GM18870 (cell line): ENCODE results near the gene TXLNA.

Experiments
- ATAC-seq: cut with Tn5 transposase; IDR thresholded peaks from one replicate; pipeline ENCODE4 v1.9.1; 2021; ENCODE audit warnings: moderate library complexity; ENCODE audit not compliant: unreplicated experiment

Gene TXLNA

DNA sequence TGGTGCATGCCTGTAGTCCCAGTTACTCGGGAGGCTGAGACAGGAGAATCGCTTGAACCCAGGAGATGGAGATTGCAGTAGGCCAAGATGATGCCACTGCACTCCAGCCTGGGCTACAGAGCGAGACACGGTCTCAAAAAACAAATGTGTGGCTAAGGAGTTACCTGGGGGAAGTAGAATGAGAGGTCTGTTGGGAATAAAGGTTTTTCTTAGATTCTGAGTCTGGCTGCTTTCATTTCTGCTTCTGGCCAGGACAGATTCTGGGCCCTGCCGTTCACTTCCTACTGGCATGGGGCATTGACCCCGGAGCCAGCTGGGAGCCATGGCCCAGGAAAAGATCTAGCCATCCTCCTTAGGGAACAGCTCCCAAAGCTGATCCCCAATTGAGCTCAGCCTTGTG, 29.0 kb downstream of the TXLNA start:
- no peak for ATAC-seq

DNA sequence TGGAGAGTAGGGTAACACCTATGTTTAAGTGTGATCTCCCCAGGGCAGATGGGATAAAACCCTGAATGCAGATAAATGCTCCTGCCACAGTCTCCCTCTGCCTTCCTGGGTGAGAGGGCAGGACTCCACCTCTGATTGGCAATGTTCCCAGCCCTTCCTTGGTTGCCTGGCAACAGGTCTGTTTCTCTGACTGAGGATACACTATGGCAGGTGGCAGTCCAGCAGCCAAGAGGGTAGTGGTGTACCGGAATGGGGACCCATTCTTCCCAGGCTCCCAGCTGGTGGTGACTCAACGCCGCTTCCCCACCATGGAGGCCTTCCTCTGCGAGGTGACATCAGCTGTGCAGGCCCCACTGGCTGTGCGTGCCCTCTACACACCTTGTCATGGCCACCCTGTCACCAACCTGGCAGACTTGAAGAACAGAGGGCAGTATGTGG, 29.4 kb downstream of the TXLNA start, which contains the start of gene DCDC2B:
Gene DCDC2B, plus strand, starts transcription at position 199 of the 438 bp plus-strand sequence. Its CDS starts 5 bp downstream, at position 204.
- no peak for ATAC-seq

DNA sequence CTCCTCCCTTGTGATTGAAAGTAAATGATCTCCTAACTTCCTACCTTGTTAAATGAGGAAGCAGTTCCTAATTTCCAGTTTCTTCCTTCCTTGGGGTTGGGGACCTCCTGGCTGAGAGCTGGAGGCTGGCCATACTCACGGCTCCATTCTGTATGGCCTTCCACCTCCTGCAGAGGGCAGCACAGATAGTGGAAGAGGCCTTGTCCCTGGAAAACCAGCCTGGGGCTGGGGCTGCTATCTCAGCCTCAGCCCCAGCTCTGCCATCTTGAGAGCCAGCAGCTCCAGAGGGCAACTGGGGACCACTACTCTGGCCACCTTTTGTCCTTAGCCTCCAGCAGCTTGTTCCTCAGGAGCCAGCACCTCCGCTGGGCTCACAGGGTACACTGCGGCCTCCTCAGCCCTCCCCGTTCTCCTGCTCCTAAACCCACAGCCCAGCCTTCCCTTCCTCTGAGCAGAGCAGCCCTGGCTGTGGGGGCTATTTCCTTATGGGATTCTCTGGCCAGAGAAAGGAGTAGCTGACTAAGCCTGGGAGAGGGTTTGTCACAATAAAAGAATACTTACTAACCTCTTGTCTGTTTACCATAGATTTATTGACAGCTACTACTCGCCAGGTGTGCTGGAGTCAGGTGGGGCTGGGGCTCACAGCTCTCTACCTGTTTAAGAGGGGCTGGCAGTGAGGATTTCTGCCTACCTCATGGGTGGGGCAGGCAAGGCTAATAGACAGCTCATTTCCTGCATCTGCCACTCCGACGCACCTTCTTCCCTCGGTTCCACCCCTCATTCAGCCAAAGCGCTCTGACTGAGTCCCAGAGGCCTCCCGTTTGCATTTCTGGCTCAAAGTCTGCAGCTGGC, 36.4 kb downstream of the TXLNA start:
- ATAC-seq, result no peak

DNA sequence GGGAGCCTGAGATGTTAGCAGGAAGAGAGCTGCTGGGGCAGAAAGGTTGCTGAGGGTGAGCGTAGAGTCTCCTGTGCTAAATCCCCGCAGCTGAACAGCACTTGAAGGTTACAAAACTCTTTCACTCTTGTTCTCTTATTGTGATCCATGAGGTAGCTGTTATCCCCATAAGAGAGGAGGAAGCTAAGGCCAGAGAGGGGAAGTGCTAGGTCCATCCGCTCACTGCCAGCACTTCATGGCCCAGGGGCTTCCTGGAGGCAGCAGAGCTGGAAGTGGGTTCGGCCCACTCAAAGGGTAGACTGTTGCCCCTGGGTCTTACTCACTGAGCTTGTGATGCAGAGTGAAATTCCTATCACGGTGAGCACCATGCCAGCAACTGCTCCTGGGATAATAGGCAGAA, 37.1 kb downstream of the TXLNA start:
- no peak for ATAC-seq

DNA sequence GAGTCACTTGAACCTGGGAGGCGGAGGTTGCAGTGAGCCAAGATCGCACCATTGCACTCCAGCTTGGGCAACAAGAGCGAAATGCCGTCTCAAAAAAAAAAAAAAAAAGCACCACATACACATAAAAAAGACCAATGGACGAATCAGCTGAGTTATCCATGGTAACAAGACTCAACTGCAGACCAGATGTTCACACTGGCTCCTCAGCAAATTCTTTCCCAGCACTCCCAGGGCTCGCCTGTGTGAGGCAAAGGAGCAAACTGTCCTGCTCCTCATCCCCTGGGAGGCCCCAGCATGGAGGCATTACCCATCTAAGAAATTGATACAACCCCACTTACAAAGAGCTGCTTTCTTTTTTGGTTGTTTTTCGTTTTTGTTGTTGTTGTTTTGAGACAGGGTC, 39.5 kb downstream of the TXLNA start:
- no peak for ATAC-seq

DNA sequence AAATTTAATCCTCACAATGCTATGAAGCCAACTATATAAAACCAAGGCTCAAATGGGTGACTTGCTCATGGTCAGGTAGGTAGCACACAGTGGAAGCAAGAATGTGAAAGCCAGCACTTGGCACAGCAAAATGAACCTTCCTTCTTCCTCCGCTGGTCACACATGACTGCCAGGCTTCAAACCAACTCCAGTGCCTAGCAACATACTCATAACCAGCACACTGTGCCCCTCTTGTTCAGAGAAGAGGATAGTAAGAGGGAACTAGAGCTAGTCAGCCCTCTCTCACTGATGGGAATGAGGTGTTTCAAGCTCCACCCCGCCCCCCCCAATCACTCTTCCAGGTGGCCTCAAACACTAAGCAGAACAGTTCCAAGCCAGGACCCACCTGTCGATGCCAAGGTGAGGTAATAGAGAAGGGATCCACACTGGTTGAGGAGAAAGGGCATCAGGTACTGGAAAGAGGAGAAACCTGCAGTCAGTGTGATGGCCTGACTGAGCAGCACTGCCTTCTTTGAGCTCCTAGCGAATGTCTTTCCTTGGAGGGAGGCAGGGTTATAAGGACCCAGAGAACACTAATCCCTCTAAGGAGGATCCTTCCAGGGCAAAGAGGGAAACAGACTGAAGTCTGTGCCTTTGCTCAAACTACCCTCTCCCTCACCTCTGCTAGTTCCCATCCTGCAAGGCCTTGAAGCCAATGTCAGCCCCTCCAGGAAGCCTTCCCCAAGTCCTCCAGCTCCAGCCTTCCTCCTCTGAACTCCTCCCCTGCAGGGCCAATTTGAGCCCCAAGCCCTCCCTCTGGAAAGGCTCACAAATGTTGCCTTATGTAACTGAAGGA, 41.5 kb downstream of the TXLNA start:
- no peak for ATAC-seq

DNA sequence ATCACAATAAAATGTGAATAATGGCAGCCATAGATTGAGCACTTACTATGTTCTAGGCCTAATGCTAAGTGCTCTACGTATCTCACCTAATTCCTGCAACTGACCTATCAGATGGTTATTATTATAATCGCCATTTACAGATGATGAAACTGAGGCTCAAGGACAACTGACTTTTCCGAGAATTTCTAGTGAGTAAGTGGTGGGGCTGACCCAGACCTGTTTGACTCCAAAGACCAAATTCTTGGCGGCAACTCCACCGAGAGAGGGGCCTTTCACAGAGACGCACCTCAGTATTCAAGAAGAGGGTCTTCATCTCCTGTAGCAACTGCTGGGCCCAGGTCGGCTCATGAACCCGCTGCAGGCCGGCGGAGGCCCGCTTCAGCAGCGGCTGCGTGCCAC, 42.1 kb downstream of the TXLNA start:
- ATAC-seq, result no peak

DNA sequence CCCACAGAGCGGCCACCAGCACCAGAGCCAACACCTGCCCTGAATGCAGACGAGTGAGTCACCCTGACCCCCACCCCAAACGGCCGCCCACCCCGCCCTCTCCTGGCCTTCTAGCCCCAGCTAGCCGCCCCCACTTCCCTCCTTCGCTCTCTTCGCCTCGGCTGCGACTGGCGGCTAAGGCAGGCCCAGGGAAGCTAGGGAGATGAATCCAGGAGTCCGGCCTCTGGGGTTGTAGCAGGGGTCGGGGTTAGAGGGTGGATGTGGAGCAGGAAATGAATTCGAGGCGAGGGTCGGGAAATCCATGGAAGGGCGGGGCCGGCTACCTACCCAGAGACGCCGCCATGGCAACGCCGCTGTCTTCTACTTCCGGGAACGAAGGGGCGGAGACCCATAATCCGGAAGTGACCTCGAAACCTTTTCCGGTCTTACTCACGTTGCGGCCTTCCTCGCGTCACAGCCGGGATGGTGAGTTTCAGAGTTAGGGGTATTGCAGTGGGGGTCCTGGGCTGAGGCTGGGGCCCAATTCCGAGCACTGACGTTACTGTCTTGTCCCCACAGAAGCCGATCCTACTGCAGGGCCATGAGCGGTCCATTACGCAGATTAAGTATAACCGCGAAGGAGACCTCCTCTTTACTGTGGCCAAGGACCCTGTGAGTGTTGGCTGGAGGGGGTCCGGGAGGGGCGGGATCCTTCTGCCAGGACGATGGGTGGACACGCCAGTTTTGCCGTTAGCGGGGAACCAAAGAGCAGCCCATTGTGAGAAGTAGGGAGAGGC, 42.7 kb downstream of the TXLNA start, which contains the start of the genes EIF3I and TMEM234:
Gene EIF3I, plus strand, starts transcription at position 428 of the 776 bp plus-strand sequence. Its CDS starts 35 bp downstream, at position 463.
Gene TMEM234, minus strand, starts transcription at position 374 of the 776 bp plus-strand sequence. Its CDS starts 31 bp downstream, at position 343.
- ATAC-seq, result peak; percentile 83

DNA sequence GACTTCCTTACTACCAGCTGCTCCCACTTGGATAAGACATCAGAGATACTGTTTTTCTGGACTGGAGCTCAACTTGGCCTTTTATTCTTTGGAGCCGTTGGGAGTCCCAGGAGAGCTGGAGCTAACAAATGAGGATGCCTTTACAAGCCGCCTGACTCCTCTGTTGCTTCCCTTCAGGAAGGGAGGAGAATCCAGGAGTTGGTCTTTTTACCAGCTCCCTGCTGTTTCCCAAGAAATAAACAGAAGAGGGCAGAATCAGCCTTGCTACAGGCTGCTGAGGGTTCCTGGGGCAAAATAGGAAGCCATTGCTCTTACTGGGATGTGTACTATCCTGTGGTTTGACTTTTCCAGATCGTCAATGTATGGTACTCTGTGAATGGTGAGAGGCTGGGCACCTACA, 44.2 kb downstream of the TXLNA start:
- ATAC-seq, result no peak

DNA sequence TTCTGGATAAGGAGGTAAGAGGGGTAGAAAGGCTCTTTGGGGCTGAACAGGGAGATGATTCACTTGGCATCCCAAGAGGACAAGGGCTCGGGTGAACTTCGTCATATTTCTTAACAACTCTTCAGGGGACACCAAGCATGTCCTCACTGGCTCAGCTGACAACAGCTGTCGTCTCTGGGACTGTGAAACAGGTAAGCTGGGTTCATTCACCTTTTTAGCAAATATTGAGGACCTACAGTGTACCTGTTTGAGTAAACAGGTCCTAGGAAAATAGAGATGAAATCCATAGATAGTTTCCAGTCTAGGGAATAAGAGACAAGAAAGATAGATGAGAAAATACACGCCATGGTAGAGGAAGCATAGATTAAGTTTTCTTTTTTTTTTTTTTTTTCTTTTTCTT, 44.8 kb downstream of the TXLNA start:
- no peak for ATAC-seq

DNA sequence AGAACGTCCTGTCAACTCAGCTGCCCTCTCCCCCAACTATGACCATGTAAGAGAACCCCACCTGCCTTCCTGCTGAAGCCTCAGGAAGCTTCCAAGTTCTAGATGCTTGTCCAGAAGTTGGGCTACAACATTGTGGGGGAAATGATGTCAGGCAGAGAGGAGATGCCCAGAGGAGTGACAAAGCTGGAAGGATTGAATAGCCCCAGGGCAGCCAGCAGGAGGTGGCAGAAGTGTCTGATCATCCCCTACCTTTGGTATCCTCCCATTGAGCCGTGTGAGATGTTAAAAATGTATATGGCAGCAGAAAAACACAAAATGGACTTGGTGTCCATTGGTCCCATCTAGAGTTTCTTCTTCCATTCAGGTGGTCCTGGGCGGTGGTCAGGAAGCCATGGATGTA, 49.3 kb downstream of the TXLNA start:
- no peak for ATAC-seq

DNA sequence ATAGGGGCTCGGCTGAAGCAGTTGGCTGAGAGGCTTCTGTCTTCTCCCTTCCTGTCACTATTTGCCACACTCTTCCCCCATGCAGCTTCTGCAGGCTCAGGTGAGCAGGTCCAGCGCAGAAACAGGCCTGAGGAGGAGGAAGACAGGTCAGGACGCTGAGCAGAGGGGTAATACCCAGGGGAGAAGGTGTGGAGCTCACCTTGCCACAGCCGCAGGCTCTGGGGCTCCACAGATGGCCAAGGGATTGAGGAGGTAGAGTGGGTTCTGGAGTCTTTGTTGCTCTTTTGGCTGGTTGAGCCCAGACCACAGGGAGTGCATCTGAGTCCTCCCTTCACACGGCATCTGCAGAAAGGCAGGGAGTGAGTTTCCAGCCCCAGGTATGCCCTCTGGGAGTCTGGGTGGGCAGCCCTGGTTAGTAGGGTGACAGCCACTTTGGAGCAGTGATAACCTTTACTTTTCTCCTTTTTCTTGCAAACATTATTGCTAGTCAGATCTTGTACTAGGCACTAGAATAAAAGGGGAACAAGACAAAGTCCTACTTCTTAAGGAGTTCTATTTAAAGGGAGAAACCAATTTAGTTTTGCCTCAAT, 52.5 kb downstream of the TXLNA start:
- ATAC-seq, result no peak

DNA sequence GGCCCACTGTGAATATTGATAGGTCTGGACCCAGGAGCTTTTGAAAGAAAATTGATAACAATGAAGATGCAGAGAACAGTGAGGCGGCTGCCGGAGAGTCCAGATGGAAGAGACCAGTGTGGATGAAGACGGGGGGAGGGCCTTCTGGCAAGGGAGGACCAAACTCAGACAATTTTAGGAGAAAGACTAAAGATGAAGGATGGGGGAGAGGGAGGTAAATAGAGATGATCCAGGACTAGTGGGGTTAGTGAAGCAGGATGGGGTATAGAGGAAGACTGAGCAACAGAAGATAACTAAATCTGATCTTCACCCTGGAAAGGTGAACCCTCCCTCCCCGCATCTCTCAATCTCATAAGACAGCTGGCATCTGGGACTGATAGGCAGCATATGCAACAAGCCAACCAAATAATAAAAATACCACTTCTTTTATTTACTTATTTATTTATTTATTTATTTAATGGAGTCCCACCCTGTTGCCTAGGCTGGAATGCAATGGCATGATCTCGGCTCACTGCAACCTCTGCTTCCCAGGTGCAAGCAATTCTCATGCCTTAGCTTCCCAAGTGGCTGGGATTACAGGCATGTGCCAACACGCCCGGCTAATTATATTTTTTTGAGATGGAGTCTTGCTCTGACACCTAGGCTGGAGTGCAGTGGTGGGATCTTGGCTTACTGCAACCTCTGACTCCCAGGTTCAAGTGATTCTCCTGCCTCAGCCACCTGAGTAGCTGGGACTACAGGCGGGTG, 53.3 kb downstream of the TXLNA start:
- ATAC-seq, result no peak

DNA sequence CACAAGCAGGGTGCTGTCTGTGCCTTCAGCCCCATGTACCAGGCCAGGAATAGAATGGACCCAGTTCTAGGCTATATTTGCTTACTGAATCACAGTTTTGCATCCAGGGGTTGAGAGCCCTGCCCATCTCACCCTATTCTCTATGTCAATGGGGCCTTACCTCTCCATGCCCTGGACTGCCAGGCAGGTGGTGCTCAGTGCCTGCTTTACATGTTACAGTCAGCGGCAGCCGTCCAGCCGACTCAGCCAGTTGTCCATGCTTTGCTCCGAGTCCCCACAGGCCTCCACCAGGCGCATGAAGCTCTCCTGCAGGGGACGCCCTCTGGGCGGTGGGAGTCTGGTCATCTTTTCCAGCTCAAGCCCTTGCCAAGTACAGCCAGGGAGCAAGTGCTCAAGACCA, 55.3 kb downstream of the TXLNA start:
- no peak for ATAC-seq

DNA sequence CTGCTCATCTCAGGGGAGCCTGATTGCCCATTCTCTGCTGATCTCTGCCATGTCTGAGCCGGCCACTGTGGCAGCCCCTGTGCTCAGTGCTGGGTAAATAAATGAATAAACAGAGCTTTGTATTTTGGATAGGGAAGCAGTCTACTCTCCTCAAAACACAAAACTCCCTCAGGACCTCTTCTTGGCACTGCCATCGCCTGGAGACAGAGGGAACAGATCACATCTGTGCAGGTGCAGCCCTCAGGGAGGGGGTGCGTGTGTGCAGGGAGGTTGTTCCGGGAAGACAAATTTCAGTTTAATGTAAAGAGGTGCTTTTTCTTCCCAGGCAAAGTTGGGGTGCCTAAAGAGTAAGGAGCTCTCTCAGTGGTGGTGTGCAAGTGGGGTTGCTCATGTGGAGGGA, 59.9 kb downstream of the TXLNA start:
- ATAC-seq, result no peak

DNA sequence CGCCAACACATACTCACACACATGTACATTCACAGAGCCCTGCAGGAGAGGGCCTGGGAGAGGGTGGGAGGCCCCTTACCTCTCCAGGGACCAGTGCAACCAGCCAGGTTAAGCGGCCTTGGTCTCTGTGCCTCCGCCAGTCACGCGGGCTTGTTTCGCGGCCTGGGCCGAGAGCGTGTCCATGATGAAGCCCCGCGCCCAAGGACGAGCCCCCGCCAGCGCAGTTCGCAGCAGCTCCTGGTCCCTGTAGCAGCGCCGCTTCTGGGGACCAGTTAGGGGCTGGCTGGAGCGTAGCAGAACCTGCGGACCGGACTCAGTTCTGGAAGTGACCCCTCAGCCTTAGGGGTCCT, 60.3 kb downstream of the TXLNA start:
- ATAC-seq, result no peak

DNA sequence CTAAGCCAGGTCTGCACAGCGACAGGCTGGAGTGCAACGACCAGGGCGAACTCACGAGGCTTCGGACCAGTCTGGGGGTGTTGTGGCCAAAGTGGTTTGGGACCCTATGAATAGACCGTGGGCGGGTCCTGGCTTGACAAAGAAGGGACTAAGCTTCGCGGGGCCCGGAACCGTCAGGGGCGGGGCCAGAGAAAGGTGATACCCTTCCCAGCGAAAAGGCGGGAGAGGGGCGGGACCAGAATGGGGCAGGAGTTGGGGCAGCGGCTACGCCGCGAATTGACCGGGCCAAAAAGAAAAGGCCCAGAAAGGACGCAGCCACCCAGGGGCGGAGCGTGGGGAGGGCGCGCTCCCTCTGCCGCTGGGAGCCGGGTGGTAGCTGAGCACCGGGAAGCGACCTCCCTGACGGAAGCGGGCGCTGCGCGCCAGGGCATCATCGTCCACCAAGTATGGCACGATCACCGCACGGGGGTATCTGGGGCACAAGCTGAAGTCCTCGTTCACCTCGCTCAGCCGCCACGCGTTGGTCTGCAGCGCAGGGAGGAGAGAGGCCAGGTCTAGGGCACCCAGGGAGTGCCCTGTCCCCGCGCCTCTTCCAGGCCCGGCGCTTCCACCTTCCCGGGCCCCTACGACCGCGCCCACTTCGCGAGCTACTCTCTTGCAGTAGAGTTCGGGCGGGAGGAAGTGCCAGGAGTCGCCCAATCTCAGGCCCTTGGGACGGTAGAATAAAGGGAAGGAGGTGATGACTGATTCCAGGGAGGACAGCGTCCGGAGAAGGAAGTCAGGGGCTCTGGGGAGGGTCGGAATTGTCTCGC, 60.9 kb downstream of the TXLNA start:
- no peak for ATAC-seq

DNA sequence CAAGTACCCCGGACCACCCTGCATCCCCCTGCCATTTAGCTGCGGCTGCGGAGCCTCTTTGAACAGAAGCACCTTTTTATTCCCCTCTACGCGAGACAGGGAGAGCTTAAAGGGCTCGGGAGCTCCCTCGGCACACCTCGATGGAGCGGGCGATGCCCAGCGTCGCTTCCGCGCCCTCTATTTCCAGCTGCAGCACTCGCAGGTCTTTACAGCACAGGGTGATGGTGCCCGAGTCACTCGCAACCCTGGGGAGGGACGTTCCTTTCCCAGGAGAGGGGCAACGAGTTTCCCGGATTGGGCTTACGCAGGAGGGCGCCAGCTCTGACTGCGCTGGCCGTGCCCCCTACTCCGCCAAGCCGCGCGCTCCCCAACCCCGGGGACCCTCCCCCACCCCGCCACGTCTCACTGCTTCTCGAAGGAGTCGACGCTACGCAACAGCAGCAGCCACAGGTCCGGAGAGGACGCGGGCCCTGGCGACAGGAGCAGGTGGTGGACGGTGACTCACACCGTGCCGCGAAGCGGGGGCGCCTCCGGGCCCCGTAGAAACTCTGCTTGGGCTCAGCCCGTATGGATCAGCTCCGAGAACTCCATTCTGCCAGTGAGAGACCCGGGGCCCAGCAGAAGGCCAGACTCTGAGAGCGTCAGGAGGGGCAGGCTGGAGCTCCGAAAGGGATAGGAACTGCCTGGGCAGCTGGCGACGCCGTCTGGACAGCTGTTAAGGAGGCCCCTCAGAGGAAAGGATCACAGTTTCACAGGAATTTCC, 61.7 kb downstream of the TXLNA start:
- ATAC-seq, result no peak
